Stimulated activated CD4-positive, alpha-beta T cell treated with anti-CD3 and anti-CD28 coated beads, Interleukin-2, amount 100 ng/mL, for 4 hours (primary cell): Measurements from ENCODE around the gene SHE.

ENCODE experiments used
- DNase-seq: peaks from one replicate; pipeline ENCODE4 v3.0.0-alpha.2; 2020; ENCODE audit warnings: low read depth

Gene SHE

GRCh38 chr1:154446292-154446691 lies 55.9 kb downstream of the SHE start:
- DNase-seq, result no peak

DNA sequence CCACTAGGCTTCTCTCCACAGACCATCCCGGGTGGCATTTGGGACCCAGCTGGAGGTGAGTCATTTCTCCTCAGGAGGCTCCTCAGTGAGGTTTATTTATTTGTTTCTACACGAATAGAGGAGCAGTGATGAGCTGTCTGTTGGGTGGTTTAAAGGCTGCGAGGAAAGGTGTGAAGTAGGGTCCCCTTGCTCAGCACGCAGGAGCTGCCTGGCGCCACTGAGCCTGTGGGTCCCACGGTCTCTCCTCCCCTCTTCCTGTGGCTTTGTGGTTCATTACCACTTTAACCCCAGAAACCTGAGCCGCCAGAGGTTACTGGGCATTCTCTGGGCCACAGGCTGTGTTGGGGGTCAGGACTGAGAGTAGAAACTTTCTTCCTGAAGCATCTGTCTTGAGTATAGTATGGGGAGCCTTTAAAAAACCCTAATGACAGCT lies 57.2 kb downstream of the SHE start:
- DNase-seq, result no peak

GRCh38 chr1:154443274-154444013 lies 58.8 kb downstream of the SHE start:
- DNase-seq, result no peak

- no peak for DNase-seq
Measured at GRCh38 chr1:154442006-154442740, 60.0 kb downstream of the SHE start.

DNA sequence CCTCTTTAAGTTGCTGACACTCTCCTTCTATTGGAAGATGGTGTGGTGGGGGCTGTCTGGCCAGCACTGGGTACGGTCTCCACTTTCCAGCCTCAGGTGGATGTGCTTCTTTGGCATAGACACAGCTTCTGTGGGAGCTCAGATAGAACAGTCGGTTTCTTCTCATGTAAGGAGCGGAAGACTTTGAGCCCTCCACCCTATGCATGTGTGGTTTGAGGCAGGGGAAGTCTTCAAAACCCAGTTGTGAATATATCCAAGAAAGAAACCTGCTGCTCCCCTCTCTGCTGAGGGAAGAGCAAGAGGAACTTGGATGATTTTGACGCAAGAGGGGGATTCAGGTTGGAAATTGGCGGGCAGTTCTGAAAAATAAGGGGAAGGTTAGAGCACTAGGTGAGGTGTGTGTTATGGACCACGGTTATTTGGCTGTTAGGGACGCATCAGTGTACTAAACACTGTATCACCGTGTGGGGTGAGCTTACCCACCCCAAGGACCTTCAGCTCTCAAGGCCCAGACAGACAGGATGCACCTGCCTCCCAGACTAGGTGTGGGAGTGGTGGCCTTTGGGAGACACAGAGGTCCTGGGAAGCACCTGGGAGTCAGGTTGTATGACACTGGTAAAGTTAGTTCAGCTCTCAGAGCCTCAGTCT lies 60.8 kb downstream of the SHE start:
- no peak for DNase-seq

DNA sequence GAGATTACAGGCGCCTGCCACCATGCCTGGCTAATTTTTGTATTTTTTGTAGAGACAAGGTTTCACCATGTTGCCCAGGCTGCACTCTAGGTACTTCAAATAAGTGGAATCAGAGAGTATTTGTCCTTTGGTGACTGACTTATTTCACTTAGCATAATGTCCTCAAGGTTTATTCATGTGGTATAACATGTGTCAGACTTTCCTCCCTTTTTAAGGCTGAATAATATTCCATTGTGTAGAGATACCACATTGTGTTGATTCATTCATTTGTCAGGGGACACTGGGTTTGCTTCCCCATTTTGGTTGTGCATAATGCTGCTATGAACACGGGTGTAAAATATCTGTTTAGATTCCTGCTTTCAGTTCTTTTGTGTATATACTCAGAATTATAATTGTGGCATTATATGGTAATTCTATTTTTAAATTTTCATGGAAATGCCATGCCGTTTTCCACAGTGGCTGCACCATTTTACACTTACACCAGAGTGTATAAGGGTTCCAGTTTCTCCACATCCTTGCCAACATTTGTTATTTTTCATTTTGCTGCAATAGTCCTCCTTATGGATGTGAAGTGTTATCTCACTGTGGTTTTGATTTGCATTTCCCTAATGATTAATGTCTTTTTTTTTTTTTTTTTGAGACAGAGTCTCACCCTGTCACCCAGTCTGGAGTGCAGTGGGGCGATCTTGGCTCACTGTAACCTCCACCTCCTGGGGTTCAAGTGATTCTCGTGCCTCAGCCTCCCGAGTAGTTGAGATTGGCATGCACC lies 62.0 kb downstream of the SHE start:
- no peak for DNase-seq

GRCh38 chr1:154436433-154436832 lies 65.8 kb downstream of the SHE start:
- no peak for DNase-seq

- no peak for DNase-seq
Measured at GRCh38 chr1:154435599-154436200, 66.5 kb downstream of the SHE start.

DNA sequence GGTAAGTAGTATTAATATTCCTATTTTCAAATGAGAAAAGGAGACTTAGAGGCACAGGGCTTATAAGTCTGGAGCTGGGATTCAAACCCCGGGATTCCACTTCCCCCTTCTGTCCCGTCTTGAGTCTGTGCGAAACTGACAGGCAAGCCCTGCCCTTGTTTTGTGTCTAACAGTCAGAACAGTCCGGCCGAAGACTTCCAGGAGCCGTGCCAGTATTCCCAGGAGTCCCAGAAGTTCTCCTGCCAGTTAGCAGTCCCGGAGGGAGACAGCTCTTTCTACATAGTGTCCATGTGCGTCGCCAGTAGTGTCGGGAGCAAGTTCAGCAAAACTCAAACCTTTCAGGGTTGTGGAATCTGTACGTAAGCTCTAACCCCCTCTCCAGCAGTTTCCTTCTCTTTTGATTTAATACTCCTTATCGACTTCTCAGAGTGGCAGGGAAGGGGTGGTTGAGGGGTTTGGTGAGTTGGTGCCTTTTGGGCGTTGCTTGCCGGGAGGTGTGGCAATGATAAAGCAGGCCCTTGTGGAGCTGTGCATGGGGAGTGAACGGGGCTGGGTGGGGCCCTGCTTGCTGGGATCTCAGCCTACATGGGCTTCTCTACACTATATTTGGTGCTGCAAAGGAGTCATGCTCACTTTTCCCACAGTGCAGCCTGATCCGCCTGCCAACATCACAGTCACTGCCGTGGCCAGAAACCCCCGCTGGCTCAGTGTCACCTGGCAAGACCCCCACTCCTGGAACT lies 67.7 kb downstream of the SHE start:
- no peak for DNase-seq

GRCh38 chr1:154433161-154433764 lies 68.9 kb downstream of the SHE start:
- DNase-seq, result peak; percentile 61

- DNase-seq, result no peak
Measured at GRCh38 chr1:154431586-154432373, 70.4 kb downstream of the SHE start.

- no peak for DNase-seq
Measured at GRCh38 chr1:154430903-154431302, 71.3 kb downstream of the SHE start.

DNA sequence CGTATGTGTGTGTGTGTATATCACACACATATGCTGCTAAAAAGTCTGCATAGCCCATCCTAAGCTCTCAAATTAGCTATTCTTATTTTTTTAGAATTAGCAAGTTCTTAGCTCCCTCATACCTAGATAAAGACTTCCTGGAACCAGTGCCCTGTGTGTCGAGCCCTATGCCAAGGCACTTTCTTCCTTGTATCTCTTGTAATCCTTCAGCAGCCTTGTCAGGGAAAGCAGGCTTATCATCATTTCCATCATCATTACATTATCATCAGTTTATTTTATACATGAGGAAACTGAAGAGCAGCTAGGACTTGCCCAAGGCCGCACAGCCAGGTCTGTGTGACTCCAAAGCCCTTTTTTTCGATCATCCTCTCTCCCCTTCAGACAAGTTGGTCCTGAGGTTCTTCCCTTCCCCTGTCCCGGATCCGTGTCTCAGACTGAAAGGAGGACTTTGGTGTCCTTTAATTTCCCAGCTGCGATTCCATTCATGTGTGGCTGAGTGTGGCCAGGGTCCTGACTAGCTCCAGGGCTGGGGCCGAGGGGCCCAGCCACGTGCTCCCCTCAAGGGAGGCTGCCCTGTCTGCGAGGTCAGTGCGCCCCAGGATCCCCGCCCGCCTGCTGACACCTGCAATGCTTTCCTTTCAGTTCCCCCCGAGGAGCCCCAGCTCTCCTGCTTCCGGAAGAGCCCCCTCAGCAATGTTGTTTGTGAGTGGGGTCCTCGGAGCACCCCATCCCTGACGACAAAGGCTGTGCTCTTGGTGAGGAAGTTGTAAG lies 72.2 kb downstream of the SHE start:
- no peak for DNase-seq
